Osteocyte (in vitro differentiated cells): ENCODE data around the gene PLEKHH3. TPM values are rescaled to one million over a fixed set of nuclear protein-coding genes. Genes with fewer than 3 reads are reported as not detected.

Experiments
- DNase-seq: peaks from one replicate; pipeline ENCODE4 v3.0.0; 2021; ENCODE audit warnings: mixed read lengths; ENCODE audit not compliant: unreplicated experiment; ENCODE audit errors: extremely low spot score
- H3K27ac Mint-ChIP-seq: one replicate; pipeline ENCODE4 v1.8.0; 2021; ENCODE audit warnings: mild to moderate bottlenecking, mixed read lengths; ENCODE audit not compliant: unreplicated experiment
- H3K27me3 Mint-ChIP-seq: one replicate; pipeline ENCODE4 v1.8.0; 2021; ENCODE audit warnings: mixed read lengths; ENCODE audit not compliant: unreplicated experiment
- H3K36me3 Mint-ChIP-seq: one replicate; pipeline ENCODE4 v1.8.0; 2021; ENCODE audit warnings: mixed read lengths; ENCODE audit not compliant: unreplicated experiment
- H3K4me1 Mint-ChIP-seq: one replicate; pipeline ENCODE4 v1.8.0; 2021; ENCODE audit warnings: mixed read lengths; ENCODE audit not compliant: unreplicated experiment
- H3K4me3 Mint-ChIP-seq: one replicate; pipeline ENCODE4 v1.8.0; 2021; ENCODE audit warnings: mild to moderate bottlenecking, moderate library complexity, mixed read lengths; ENCODE audit not compliant: unreplicated experiment
- H3K9me3 Mint-ChIP-seq: one replicate; pipeline ENCODE4 v1.8.0; 2021; ENCODE audit warnings: mixed read lengths; ENCODE audit not compliant: unreplicated experiment
- CTCF ChIP-seq: fragments of 200-600 bp; sonication (generic); IDR thresholded peaks from 2 replicates; pipeline ENCODE4 v1.5.0; 2021; ENCODE audit warnings: antibody characterized with exemption, mild to moderate bottlenecking, moderate library complexity
- total RNA-seq: library from RNA; stranded (reverse); gene quantifications from 2 replicates; pipeline ENCODE4 v1.2.1, GENCODE V29; 2021

Gene PLEKHH3
- total RNA-seq, 1 donor from 2014 or later, result 28.9 TPM

GRCh38 chr17:42655528-42655927 lies 21.3 kb downstream of the PLEKHH3 start:
- peaks cover 2% of the 10 kb centered on the region for H3K36me3 Mint-ChIP-seq
- H3K27me3 Mint-ChIP-seq, result no peaks in the 10 kb centered on the region
- H3K4me3 Mint-ChIP-seq, result no peak overlapping the region
- no peaks in the 10 kb centered on the region for H3K9me3 Mint-ChIP-seq
- DNase-seq, result no peak
- H3K27ac Mint-ChIP-seq, result no peak overlapping the region
- no peak for TF ChIP-seq CTCF
- H3K4me1 Mint-ChIP-seq, result peaks cover 27% of the 10 kb centered on the region

- H3K36me3 Mint-ChIP-seq, result no peaks in the 10 kb centered on the region
- H3K27me3 Mint-ChIP-seq, result no peaks in the 10 kb centered on the region
- peak overlapping the region; percentile 60 for H3K4me3 Mint-ChIP-seq
- H3K9me3 Mint-ChIP-seq, result no peaks in the 10 kb centered on the region
- peaks cover 16% of the 10 kb centered on the region for H3K4me1 Mint-ChIP-seq
- peak overlapping the region; percentile 46 for H3K27ac Mint-ChIP-seq
- TF ChIP-seq CTCF, result no peak
- no peak for DNase-seq
Observed at GRCh38 chr17:42653179-42654124, 23.3 kb downstream of the PLEKHH3 start.

- no peak for DNase-seq
- Mint-ChIP-seq H3K36me3 (no peaks in the 10 kb centered on the region), H3K9me3 (no peaks in the 10 kb centered on the region), H3K27me3 (no peaks in the 10 kb centered on the region), H3K4me1 (peaks cover 14% of the 10 kb centered on the region), H3K4me3 (no peak overlapping the region), H3K27ac (no peak overlapping the region)
- TF ChIP-seq CTCF, result no peak
Observed at GRCh38 chr17:42651392-42651791, 25.4 kb downstream of the PLEKHH3 start.

- DNase-seq, result no peak
- peaks cover under 1% of the 10 kb centered on the region for H3K27me3 Mint-ChIP-seq
Observed at GRCh38 chr17:42647778-42648177, 29.0 kb downstream of the PLEKHH3 start.

More at GRCh38 chr17:42647778-42648177, 29.0 kb downstream of the PLEKHH3 start:
- TF ChIP-seq CTCF, result no peak
- Mint-ChIP-seq H3K27ac (no peak overlapping the region), H3K9me3 (no peaks in the 10 kb centered on the region), H3K36me3 (no peaks in the 10 kb centered on the region), H3K4me3 (no peak overlapping the region), H3K4me1 (no peaks in the 10 kb centered on the region)
